Adrenal gland (tissue), 5 donors: ENCODE results near the gene SCIMP.

Source experiments
- CTCF ChIP-seq, 6 experiments: fragments of 450-650 bp in 4 of 6; fragments of 200-600 bp in 2 of 6; sonication (generic) in 1 of 6; IDR thresholded peaks; 1 replicate in 5 of 6; 2 replicates in 1 of 6; pipeline versions ENCODE4 v1.5.1 to v1.8.0; 2016 to 2021; ENCODE audit warnings: antibody characterized with exemption in 6 of 6, mild to moderate bottlenecking in 2 of 6, moderate library complexity in 1 of 6
- POLR2A ChIP-seq, 2 donors: fragments of 450-650 bp; IDR thresholded peaks; one replicate each; pipeline ENCODE4 v1.6.1; 2017; ENCODE audit warnings: antibody characterized with exemption in 2 of 2, mild to moderate bottlenecking in 2 of 2, moderate library complexity in 1 of 2
- donor health status: DM: no; HTN: no; CAD: no.

- TF ChIP-seq CTCF (IDR thresholded peaks at IDR 0.05) = no peak
- no peak for TF ChIP-seq POLR2A (IDR thresholded peaks at IDR 0.05)
These were observed 25.3 kb downstream of the SCIMP start for GRCh38 chr17:5209396-5209795.
